T-helper 17 cell (primary cell): ENCODE data around the gene ZDHHC16. TPM values are rescaled to one million over a fixed set of nuclear protein-coding genes. Genes with fewer than 3 reads are reported as not detected.
"Not testable (repeated sequence)": the region's sequence is repeated elsewhere in the genome, so short reads cannot be mapped to it uniquely, and the experiment has no call there.

Experiments used
- ATAC-seq: fragments of 150-1000 bp; cut with Tn5 transposase; 2 replicates; pipeline ENCODE4 v1.10.0; 2021; ENCODE audit warnings: mild to moderate bottlenecking, moderate library complexity
- DNase-seq, 3 donors: peaks; one replicate each; pipeline versions ENCODE4 v3.0.0 to v3.0.0-alpha.2; 2020 to 2021
- H3K9me3 ChIP-seq: one replicate; pipeline ENCODE4 v1.7.0; 2013; ENCODE audit warnings: low read length, mild to moderate bottlenecking; ENCODE audit not compliant: control insufficient read depth, poor library complexity, severe bottlenecking
- H3K27ac Mint-ChIP-seq: one replicate; pipeline ENCODE4 v1.8.0; 2022; ENCODE audit warnings: mild to moderate bottlenecking, moderate library complexity, mixed read lengths
- H3K27me3 Mint-ChIP-seq: one replicate; pipeline ENCODE4 v1.8.0; 2022; ENCODE audit warnings: mixed read lengths
- H3K36me3 Mint-ChIP-seq: one replicate; pipeline ENCODE4 v1.8.0; 2022; ENCODE audit warnings: low read depth, mixed read lengths
- H3K4me1 Mint-ChIP-seq: one replicate; pipeline ENCODE4 v1.8.0; 2022; ENCODE audit warnings: mild to moderate bottlenecking, mixed read lengths
- H3K4me3 Mint-ChIP-seq: one replicate; pipeline ENCODE4 v1.8.0; 2022; ENCODE audit warnings: mild to moderate bottlenecking, moderate library complexity, mixed read lengths
- total RNA-seq, 4 donors: library from RNA in 2 of 4; stranded (reverse) in 2 of 4; gene quantifications; one replicate each; pipeline ENCODE4 v1.2.3 and lab custom pipeline; 2022 to 2026

Gene ZDHHC16
- total RNA-seq, 2 donors from 2014 or later: 14.9 to 15.3 TPM

DNA sequence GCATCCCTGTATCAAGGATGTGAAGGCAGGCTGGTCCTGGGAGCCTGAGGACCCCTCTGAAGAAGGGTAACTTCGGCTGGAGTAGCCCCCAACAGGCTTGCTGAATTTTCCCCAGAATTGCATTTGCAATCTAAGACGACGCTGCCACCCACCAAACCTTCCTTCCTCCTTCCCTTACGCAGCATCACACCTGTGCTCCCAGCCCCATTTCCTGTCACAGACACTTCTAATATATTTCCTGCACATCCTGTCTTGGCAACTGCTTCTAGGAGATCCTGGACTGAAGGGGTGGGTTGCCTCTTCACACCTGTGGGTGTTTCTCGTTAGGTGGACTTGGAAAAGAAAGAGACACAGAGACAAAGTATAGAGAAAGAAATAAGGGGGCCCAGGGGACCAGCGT lies 29.4 kb upstream of the ZDHHC16 start:
- DNase-seq (no peak), ATAC-seq (no peak)
- peaks cover 40% of the 10 kb centered on the region for H3K4me1 Mint-ChIP-seq
- H3K4me3 Mint-ChIP-seq: no peak overlapping the region
- H3K27me3 Mint-ChIP-seq: no peaks in the 10 kb centered on the region
- no peaks in the 10 kb centered on the region for H3K36me3 Mint-ChIP-seq
- H3K27ac Mint-ChIP-seq: peak overlapping the region; percentile 95
- H3K9me3 ChIP-seq: no peaks in the 10 kb centered on the region

DNA sequence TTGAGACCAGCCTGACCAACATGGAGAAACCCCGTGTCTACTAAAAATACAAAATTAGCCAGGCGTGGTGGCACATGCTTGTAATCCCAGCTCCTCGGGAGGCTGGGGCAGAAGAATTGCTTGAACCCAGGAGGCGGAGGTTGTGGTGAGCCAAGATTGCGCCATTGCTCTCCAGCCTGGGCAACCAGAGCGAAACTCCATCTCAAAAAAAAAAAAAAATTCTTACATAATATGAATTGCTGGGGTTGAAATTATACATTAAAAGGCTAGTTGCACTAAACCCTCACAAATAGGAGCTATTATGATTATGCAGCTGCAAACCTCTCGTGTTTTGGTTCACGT lies 22.2 kb upstream of the ZDHHC16 start:
- not testable (repeated sequence) for H3K4me3 Mint-ChIP-seq, H3K9me3 ChIP-seq, ATAC-seq, H3K27me3 Mint-ChIP-seq, H3K36me3 Mint-ChIP-seq, DNase-seq
- peak overlapping the region; percentile 47 for H3K27ac Mint-ChIP-seq
- peaks cover 28% of the 10 kb centered on the region for H3K4me1 Mint-ChIP-seq

DNA sequence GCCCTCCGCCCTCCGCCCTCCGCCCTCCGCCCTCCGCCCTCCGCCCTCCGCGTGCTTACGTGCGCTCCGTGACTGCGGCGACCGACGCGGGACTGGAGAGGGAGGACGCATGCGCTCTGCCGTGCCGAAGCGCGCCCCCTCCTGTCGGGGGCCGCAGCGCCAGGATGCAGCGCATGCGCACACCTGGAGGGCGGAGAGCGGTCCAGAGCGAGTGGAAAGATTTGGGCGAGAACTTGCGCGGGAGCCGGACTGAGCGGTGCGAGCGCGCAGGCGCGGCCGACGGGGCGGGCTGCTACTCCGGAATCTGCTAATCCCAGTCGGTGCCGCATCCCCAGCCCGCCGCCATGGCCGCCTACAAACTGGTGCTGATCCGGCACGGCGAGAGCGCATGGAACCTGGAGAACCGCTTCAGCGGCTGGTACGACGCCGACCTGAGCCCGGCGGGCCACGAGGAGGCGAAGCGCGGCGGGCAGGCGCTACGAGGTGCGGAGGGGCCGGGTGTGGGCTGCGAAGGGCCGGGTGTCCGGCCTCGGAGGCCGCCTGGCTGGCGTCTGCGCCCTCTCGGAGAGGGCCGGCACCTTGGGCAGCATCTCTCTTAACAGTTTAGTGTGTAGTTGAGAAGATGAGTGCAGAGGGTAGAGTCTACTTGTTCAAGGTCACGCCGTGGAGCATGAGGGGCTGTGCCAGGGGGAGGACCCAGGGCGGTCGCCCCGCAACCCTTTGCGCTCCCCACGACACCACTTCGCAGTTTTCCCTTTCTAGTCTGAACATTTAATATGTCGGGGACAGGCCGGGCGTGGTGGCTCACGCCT lies 19.8 kb upstream of the ZDHHC16 start, which contains the start of gene PGAM1:
Gene PGAM1 (plus strand): TSS at position 228 of the 812 bp plus-strand sequence. CDS start 117 bp downstream, at position 345.
- H3K36me3 Mint-ChIP-seq: no peaks in the 10 kb centered on the region
- H3K9me3 ChIP-seq: no peaks in the 10 kb centered on the region
- ATAC-seq (peak; percentile 86), DNase-seq (peak; percentile 94 to 97 (median 94))
- H3K4me1 Mint-ChIP-seq: peaks cover 21% of the 10 kb centered on the region
- H3K4me3 Mint-ChIP-seq: peak within 1 kb of the TSS; percentile 90
- no peaks in the 10 kb centered on the region for H3K27me3 Mint-ChIP-seq
- H3K27ac Mint-ChIP-seq: peak within 1 kb of the TSS; percentile 94

GRCh38 chr10:97426776-97427570 lies 19.0 kb upstream of the ZDHHC16 start:
- H3K4me3 Mint-ChIP-seq: peak overlapping the region; percentile 90

GRCh38 chr10:97427571-97428179 lies 18.3 kb upstream of the ZDHHC16 start:
- H3K4me1 Mint-ChIP-seq: peaks cover 19% of the 10 kb centered on the region
- H3K4me3 Mint-ChIP-seq: peak overlapping the region; percentile 90
- ATAC-seq (no peak), DNase-seq (no peak)
- no peaks in the 10 kb centered on the region for H3K27me3 Mint-ChIP-seq
- no peaks in the 10 kb centered on the region for H3K9me3 ChIP-seq
- peak overlapping the region; percentile 94 for H3K27ac Mint-ChIP-seq
- H3K36me3 Mint-ChIP-seq: peaks cover 3% of the 10 kb centered on the region

More at GRCh38 chr10:97426776-97427570, 19.0 kb upstream of the ZDHHC16 start:
- no peak for ATAC-seq
- DNase-seq: no peak
- peaks cover 19% of the 10 kb centered on the region for H3K4me1 Mint-ChIP-seq
- no peaks in the 10 kb centered on the region for H3K27me3 Mint-ChIP-seq
- no peaks in the 10 kb centered on the region for H3K9me3 ChIP-seq
- peaks cover under 1% of the 10 kb centered on the region for H3K36me3 Mint-ChIP-seq
- peak overlapping the region; percentile 94 for H3K27ac Mint-ChIP-seq

DNA sequence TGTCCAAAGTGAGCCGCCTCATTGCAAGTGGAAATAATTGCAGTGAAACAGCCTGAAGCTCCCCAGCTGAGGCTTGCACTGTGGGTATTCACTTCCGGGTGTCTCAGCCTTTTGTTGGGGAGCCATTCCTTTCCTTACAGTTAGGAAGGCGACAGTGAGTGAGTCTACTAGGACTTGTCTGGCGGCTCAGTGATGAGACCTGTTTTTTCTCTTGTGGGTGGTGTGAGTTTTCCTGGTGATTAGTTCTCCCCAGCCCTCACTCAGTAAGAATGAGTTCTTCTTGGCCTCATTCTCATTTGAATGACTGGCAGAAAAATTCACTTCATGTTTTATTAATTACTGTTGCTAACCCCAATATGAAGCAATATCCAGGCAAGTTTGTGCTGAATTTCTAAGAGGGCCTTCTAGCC lies 17.4 kb upstream of the ZDHHC16 start:
- H3K4me1 Mint-ChIP-seq: peaks cover 16% of the 10 kb centered on the region
- no peak for ATAC-seq
- DNase-seq: no peak
- H3K4me3 Mint-ChIP-seq: peak overlapping the region; percentile 90
- peak overlapping the region; percentile 94 for H3K27ac Mint-ChIP-seq
- peaks cover 3% of the 10 kb centered on the region for H3K36me3 Mint-ChIP-seq
- no peaks in the 10 kb centered on the region for H3K27me3 Mint-ChIP-seq
- H3K9me3 ChIP-seq: no peaks in the 10 kb centered on the region

GRCh38 chr10:97434055-97434454 lies 11.9 kb upstream of the ZDHHC16 start:
- H3K27ac Mint-ChIP-seq: no peak overlapping the region

DNA sequence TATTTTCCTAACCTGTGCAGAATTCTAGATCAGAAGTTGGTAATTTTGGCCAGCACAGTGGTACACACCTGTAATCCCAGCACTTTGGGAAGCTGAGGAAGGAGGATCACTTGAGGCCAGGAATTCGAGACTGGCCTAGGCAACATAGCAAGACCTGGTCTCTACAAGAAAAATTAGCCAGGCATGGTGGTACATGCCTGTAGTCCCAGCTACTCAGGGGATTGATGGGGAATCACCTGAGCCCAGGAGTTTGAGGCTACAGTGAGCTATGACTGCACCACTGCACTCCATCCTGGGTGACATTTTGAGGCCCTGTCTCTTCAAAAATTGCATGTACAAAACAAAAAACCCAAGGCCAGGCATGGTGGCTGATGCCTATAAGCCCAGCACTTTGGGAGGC lies 11.4 kb upstream of the ZDHHC16 start:
- no peak for DNase-seq
- no peaks in the 10 kb centered on the region for H3K4me1 Mint-ChIP-seq
- H3K9me3 ChIP-seq: no peaks in the 10 kb centered on the region
- H3K36me3 Mint-ChIP-seq: peaks cover 3% of the 10 kb centered on the region
- ATAC-seq: no peak
- no peak overlapping the region for H3K4me3 Mint-ChIP-seq
- no peaks in the 10 kb centered on the region for H3K27me3 Mint-ChIP-seq
- H3K27ac Mint-ChIP-seq: peak overlapping the region; percentile 27

More at GRCh38 chr10:97434055-97434454, 11.9 kb upstream of the ZDHHC16 start:
- Mint-ChIP-seq H3K4me3 (no peak overlapping the region), H3K36me3 (peaks cover 3% of the 10 kb centered on the region), H3K4me1 (no peaks in the 10 kb centered on the region), H3K27me3 (no peaks in the 10 kb centered on the region)
- no peaks in the 10 kb centered on the region for H3K9me3 ChIP-seq
- no peak for DNase-seq
- ATAC-seq: no peak

DNA sequence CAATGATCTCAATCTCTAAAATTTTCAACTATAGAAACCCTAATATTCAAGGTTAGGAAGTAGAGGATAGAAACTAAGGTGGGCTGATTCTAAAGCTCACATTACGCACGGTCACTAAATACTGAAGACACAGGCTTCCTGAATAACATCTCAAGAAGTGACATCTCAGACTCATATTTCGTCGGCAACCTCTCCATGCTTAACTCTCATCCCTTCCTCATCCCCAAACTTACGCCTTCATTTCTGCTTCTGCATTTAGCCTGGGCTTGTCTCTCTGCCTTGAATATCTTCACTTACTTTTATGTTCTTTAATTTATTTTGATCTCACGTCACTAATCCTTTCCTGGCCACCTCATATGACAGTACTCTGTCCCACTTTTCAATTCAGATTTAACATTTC lies 10.8 kb upstream of the ZDHHC16 start:
- peaks cover 3% of the 10 kb centered on the region for H3K36me3 Mint-ChIP-seq
- no peak for DNase-seq
- H3K4me3 Mint-ChIP-seq: no peak overlapping the region
- H3K27ac Mint-ChIP-seq: peak overlapping the region; percentile 27
- H3K4me1 Mint-ChIP-seq: no peaks in the 10 kb centered on the region
- no peaks in the 10 kb centered on the region for H3K9me3 ChIP-seq
- ATAC-seq: no peak
- H3K27me3 Mint-ChIP-seq: no peaks in the 10 kb centered on the region

DNA sequence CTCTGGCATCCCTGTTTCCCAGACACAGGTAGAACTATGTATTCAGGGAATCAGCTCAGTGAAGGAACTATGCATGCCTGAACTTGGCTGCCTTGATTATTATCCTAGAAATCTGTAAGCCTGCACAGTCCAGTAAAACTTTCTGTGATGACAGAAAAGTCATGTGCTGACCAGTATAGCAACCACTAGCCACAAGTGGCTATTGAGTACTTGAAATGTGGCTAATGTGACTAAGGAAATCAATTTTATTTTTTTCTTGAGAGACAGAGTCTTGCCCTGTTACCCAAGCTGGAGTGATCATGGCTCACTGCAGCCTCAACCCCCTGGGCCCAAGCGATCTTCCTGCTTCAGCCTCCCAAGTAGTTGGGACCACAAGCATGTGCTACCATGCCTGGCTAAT lies 3.7 kb upstream of the ZDHHC16 start:
- Mint-ChIP-seq H3K4me3 (no peak overlapping the region), H3K27me3 (no peaks in the 10 kb centered on the region), H3K4me1 (peaks cover 18% of the 10 kb centered on the region), H3K36me3 (peaks cover 3% of the 10 kb centered on the region), H3K27ac (no peak overlapping the region)
- H3K9me3 ChIP-seq: no peaks in the 10 kb centered on the region
- no peak for ATAC-seq
- DNase-seq: no peak

DNA sequence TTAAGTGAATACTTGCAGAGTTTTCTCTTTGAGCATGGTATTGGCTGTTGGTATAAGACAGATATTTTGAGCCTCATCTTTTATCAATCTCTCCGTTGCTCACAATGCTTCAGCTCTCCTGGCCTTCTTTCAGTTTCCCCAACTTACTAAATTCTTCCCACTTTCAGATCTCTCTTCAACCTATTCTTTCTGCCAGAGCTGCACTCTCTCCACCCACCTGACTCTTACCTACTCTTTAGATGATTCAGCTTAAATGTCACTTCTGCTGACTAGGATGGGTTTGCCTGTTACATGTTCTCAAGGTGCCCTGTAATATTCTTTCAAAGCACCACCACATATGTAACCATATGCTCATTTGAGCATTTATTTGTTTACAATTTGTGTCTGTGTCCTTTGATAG lies 1.8 kb upstream of the ZDHHC16 start:
- H3K36me3 Mint-ChIP-seq: peaks cover 3% of the 10 kb centered on the region
- DNase-seq: no peak
- peak overlapping the region; percentile 91 for H3K27ac Mint-ChIP-seq
- H3K4me3 Mint-ChIP-seq: peak overlapping the region; percentile 64
- H3K9me3 ChIP-seq: no peaks in the 10 kb centered on the region
- no peak for ATAC-seq
- H3K27me3 Mint-ChIP-seq: no peaks in the 10 kb centered on the region
- peaks cover 30% of the 10 kb centered on the region for H3K4me1 Mint-ChIP-seq

- Mint-ChIP-seq H3K36me3 (peaks cover 3% of the 10 kb centered on the region), H3K27ac (peak overlapping the region; percentile 91), H3K27me3 (no peaks in the 10 kb centered on the region), H3K4me1 (peaks cover 32% of the 10 kb centered on the region), H3K4me3 (peak overlapping the region; percentile 97)
- DNase-seq (no peak), ATAC-seq (no peak)
- no peaks in the 10 kb centered on the region for H3K9me3 ChIP-seq
Measured at GRCh38 chr10:97445357-97445721, 636 bp upstream of the ZDHHC16 start.

- H3K9me3 ChIP-seq: no peaks in the 10 kb centered on the region
- peak overlapping the region; percentile 78 for H3K27ac Mint-ChIP-seq
- peaks cover 25% of the 10 kb centered on the region for H3K4me1 Mint-ChIP-seq
- no peak for DNase-seq
- H3K4me3 Mint-ChIP-seq: no peak overlapping the region
- H3K27me3 Mint-ChIP-seq: no peaks in the 10 kb centered on the region
- ATAC-seq: no peak
- H3K36me3 Mint-ChIP-seq: no peaks in the 10 kb centered on the region
Measured at GRCh38 chr10:97450828-97451227, 4.9 kb downstream of the ZDHHC16 start.
